K562 (cell line): ENCODE measurements around the gene TMPRSS9. TPM values are rescaled to one million over a fixed set of nuclear protein-coding genes. Genes with fewer than 3 reads are reported as not detected.

ENCODE experiments used
- CXXC5 ChIP-seq: fragments of 250-450 bp; sonication (Bioruptor Pico); IDR thresholded peaks from 2 replicates; pipeline ENCODE4 v1.8.0; 2022; ENCODE audit warnings: inconsistent platforms, mild to moderate bottlenecking, moderate library complexity
- FOXK2 ChIP-seq, 2 experiments: fragments of 450-650 bp; IDR thresholded peaks in 1 of 2; conservative IDR thresholded peaks in 1 of 2; 2 replicates each; pipeline ENCODE4 v1.6.1; 2016; ENCODE audit warnings: low read depth in 2 of 2, mild to moderate bottlenecking in 1 of 2
- IFI16 ChIP-seq: fragments of 250-450 bp; sonication (Bioruptor Pico); IDR thresholded peaks from 2 replicates; pipeline ENCODE4 v2.1.2; 2022; ENCODE audit warnings: mild to moderate bottlenecking, inconsistent platforms
- IRF2 ChIP-seq: sonication (generic); formaldehyde crosslinking; IDR thresholded peaks from 2 replicates; pipeline ENCODE4 v1.8.1; 2022; ENCODE audit warnings: mild to moderate bottlenecking, missing genetic modification reagents
- KAT7 ChIP-seq: sonication (generic); formaldehyde crosslinking; IDR thresholded peaks from 2 replicates; pipeline ENCODE4 v1.8.0; 2022; ENCODE audit warnings: missing genetic modification reagents, mild to moderate bottlenecking, borderline replicate concordance
- LCOR ChIP-seq: sonication (generic); formaldehyde crosslinking; IDR thresholded peaks from 2 replicates; pipeline ENCODE4 v1.8.0; 2022; ENCODE audit warnings: mild to moderate bottlenecking, missing genetic modification reagents
- NFIX ChIP-seq: fragments of 250-450 bp; sonication (Bioruptor Pico); IDR thresholded peaks from 2 replicates; pipeline ENCODE4 v1.4.0; 2020; ENCODE audit warnings: low read depth, mild to moderate bottlenecking, moderate library complexity
- PYGO2 ChIP-seq: fragments of 450-650 bp; IDR thresholded peaks from 2 replicates; pipeline ENCODE4 v1.6.1; 2016; ENCODE audit warnings: mild to moderate bottlenecking, missing genetic modification characterization, moderate library complexity, missing compliant biosample characterization
- RCOR1 ChIP-seq, 2 experiments: IDR thresholded peaks; 2 replicates each; pipeline ENCODE4 v1.6.1; 2012; ENCODE audit warnings: low read depth in 2 of 2, low read length in 2 of 2, borderline replicate concordance in 1 of 2, improper control_type of control experiment in 1 of 2
- SIN3B ChIP-seq: fragments of 450-650 bp; IDR thresholded peaks from 2 replicates; pipeline ENCODE4 v1.6.1; 2017; ENCODE audit warnings: low read depth, mild to moderate bottlenecking, moderate library complexity
- SMARCA4 ChIP-seq: fragments of 450-650 bp; IDR thresholded peaks from 2 replicates; pipeline ENCODE4 v1.6.1; 2016
- ZBTB12 ChIP-seq: fragments of 250-450 bp; sonication (Bioruptor Pico); IDR thresholded peaks from 2 replicates; pipeline ENCODE4 v1.4.0; 2020
- ZNF318 ChIP-seq, 2 experiments: fragments of 450-650 bp; IDR thresholded peaks; 2 replicates each; pipeline ENCODE4 v1.6.1; 2016; ENCODE audit warnings: mild to moderate bottlenecking in 2 of 2, borderline replicate concordance in 1 of 2, low read depth in 1 of 2, moderate library complexity in 1 of 2
- polyA plus RNA-seq, 8 experiments: library from polyadenylated mRNA; depleted of rRNA in 4 of 8; stranded (reverse) in 5 of 8; unstranded in 3 of 8; fragments of >200 nt; fragmentation: Nextera tagmentation in 2 of 8; fragmentation: Illumina TruSeq in 1 of 8; extraction: Ambion mirVana in 2 of 8; extraction: Trizol in 1 of 8; gene quantifications; 2 replicates each; pipeline versions ENCODE4 v1.2.1 to v1.2.3, GENCODE V29; 2011 to 2014; ENCODE audit warnings: inconsistent platforms in 1 of 8, missing spikeins in 1 of 8
- total RNA-seq, 7 experiments: library from RNA; depleted of rRNA in 6 of 7; stranded (reverse); fragments of >200 nt in 6 of 7; fragmentation: Illumina TruSeq in 2 of 7; extraction: Trizol in 2 of 7; gene quantifications; 2 replicates each; pipeline versions ENCODE4 v1.2.1 to v1.2.3, GENCODE V29; 2011 to 2021; ENCODE audit warnings: low replicate concordance in 1 of 7
- TF ChIP-seq, protein P1 (sequence below): sonication (generic); formaldehyde crosslinking; IDR thresholded peaks from 2 replicates; pipeline ENCODE4 v1.8.0; 2022; ENCODE audit warnings: mild to moderate bottlenecking, low read depth, missing genetic modification reagents

TMPRSS9 gene
- total and polyA plus RNA-seq, 9 of the 15 experiments (the other 6 are each of a cell fraction or from before 2014, with no cell fraction given), result 0.01 to 0.03 TPM; not detected in 7

- TF ChIP-seq ZNF318 (IDR thresholded peaks at IDR 0.05; ENCODE audit: borderline replicate concordance in 1 of 2, low read depth in 1 of 2) (no peak), CXXC5 (CRISPR knock-in tag) (peak; percentile 63; the same call in 1 of the 2 replicates), NFIX (CRISPR knock-in tag) (no peak), IFI16 (no peak), ZBTB12 (CRISPR knock-in tag) (no peak), PYGO2 (tag) (no peak), SMARCA4 (0 out of 2 replicates have a peak, but pooled peaks have one; percentile 9), IRF2 (CRISPR knock-in tag) (no peak), SIN3B (peak; percentile 28; the same call in 1 of the 2 replicates), FOXK2 (conservative IDR thresholded peaks at IDR 0.05 in 1 of 2, IDR thresholded peaks at IDR 0.05 in 1 of 2; ENCODE audit: low read depth in 2 of 2) (0 out of 4 replicates have a peak, but pooled peaks of 1 of the 2 experiments have one; percentile 31), LCOR (CRISPR knock-in tag) (peak; percentile 87; the same call in 1 of the 2 replicates), RCOR1 (IDR thresholded peaks at IDR 0.05; ENCODE audit: borderline replicate concordance in 1 of 2, low read depth in 2 of 2, low read length in 2 of 2) (peak; percentile 18 to 43; a peak in 2 of 4 replicates), KAT7 (CRISPR knock-in tag) (peak; percentile 89; the same call in 1 of the 2 replicates)
- TF ChIP-seq, protein P1, sequence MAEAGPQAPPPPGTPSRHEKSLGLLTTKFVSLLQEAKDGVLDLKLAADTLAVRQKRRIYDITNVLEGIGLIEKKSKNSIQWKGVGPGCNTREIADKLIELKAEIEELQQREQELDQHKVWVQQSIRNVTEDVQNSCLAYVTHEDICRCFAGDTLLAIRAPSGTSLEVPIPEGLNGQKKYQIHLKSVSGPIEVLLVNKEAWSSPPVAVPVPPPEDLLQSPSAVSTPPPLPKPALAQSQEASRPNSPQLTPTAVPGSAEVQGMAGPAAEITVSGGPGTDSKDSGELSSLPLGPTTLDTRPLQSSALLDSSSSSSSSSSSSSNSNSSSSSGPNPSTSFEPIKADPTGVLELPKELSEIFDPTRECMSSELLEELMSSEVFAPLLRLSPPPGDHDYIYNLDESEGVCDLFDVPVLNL (CRISPR knock-in tag), result no peak
These were observed 114.4 kb downstream of the TMPRSS9 start (continued) for GRCh38 chr19:2474232-2475017.
